Measurements from ENCODE around the gene DCAF8L2. TPM values are rescaled to one million over a fixed set of nuclear protein-coding genes. Genes with fewer than 3 reads are reported as not detected.
A peak's percentile ranks its signal among the peaks of the same experiment; 100 is the strongest.

Gene DCAF8L2
- total RNA-seq, 1 experiment from 2014 or later: not detected

DNA sequence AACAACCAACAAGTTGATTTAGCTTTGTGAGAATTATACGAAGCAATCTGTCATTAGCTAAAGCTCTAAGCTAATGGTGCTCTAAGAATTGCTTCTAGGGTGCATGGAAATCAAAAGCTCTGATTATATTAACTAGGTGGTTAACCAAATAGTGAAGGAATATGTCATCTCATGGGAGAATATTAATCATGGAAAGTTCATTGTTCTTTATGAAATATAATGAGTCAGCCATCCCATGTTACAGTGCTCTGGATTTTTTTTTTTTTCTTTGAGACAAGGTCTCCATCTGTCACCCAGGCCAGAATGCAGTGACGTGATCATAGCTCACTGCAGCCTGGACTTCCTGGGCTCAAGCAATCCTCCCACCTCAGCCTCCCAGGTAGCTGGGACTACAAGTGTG, 10.5 kb downstream of the DCAF8L2 start:
- BruUV-seq (replicated peaks): no TSS peak
- Histone ChIP-seq H3K9me3 (no peaks in the 10 kb centered on the region), H3K4me3 (ENCODE audit: low read depth, low read length) (no peak overlapping the region), H3K4me1 (peaks cover 13% of the 10 kb centered on the region; the same call in 1 of the 2 replicates), H3K36me3 (ENCODE audit: control insufficient read depth, insufficient read depth, low read length) (no peaks in the 10 kb centered on the region), H3K27me3 (replicated peaks; ENCODE audit: control insufficient read depth, insufficient read depth, low read length) (no peaks in the 10 kb centered on the region)
- ChIA-PET POLR2A (no interaction called here), CTCF (no interaction called here)
- H3K27ac Mint-ChIP-seq (ENCODE audit: unreplicated experiment): no peak overlapping the region
- H3K4me3 Mint-ChIP-seq (ENCODE audit: unreplicated experiment): no peak overlapping the region
- no peaks in the 10 kb centered on the region for H3K4me1 Mint-ChIP-seq (ENCODE audit: low read depth, unreplicated experiment)
- H3K36me3 Mint-ChIP-seq (ENCODE audit: insufficient read depth, unreplicated experiment): no peaks in the 10 kb centered on the region
- TF ChIP-seq, protein P1, sequence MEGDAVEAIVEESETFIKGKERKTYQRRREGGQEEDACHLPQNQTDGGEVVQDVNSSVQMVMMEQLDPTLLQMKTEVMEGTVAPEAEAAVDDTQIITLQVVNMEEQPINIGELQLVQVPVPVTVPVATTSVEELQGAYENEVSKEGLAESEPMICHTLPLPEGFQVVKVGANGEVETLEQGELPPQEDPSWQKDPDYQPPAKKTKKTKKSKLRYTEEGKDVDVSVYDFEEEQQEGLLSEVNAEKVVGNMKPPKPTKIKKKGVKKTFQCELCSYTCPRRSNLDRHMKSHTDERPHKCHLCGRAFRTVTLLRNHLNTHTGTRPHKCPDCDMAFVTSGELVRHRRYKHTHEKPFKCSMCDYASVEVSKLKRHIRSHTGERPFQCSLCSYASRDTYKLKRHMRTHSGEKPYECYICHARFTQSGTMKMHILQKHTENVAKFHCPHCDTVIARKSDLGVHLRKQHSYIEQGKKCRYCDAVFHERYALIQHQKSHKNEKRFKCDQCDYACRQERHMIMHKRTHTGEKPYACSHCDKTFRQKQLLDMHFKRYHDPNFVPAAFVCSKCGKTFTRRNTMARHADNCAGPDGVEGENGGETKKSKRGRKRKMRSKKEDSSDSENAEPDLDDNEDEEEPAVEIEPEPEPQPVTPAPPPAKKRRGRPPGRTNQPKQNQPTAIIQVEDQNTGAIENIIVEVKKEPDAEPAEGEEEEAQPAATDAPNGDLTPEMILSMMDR (IDR thresholded peaks at IDR 0.05; ENCODE audit: insufficient read depth in 1 of 2, low read depth in 1 of 2, low read length in 1 of 2, severe bottlenecking in 1 of 2, unreplicated experiment in 1 of 2): no peak
- no peaks in the 10 kb centered on the region for H3K27me3 Mint-ChIP-seq (ENCODE audit: insufficient read depth, unreplicated experiment)
- H3K9me3 Mint-ChIP-seq (ENCODE audit: unreplicated experiment): no peaks in the 10 kb centered on the region
- DNase-seq: no peak
- intact Hi-C loops (cut with micrococcal nuclease; ENCODE audit: unreplicated experiment): no loop called here

DNA sequence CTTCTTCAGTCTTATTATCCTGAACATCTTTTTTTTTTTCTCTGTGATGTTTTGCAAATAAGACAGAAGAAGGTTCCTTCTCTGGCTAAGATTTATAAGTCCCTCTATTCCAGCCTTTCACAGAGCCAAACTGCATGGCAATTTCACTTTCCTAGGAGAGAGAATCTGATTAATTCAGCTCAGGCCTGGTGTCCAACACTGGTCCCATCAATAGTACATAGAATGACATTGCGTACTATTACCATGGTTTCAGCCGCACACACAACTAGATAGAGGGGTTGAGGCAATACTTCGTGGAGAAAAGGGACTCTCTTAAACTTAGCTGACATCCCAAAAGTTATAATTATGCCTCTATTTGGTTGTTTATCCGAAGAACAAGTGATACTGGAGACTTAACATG, 18.5 kb downstream of the DCAF8L2 start:
- no peaks in the 10 kb centered on the region for H3K9me3 ChIP-seq
- Mint-ChIP-seq H3K4me3 (ENCODE audit: unreplicated experiment) (no peak overlapping the region), H3K9me3 (ENCODE audit: unreplicated experiment) (no peaks in the 10 kb centered on the region), H3K36me3 (ENCODE audit: insufficient read depth, unreplicated experiment) (no peaks in the 10 kb centered on the region), H3K27ac (ENCODE audit: unreplicated experiment) (no peak overlapping the region), H3K27me3 (ENCODE audit: insufficient read depth, unreplicated experiment) (no peaks in the 10 kb centered on the region), H3K4me1 (ENCODE audit: low read depth, unreplicated experiment) (no peaks in the 10 kb centered on the region)
- BruUV-seq (replicated peaks): no TSS peak
- DNase-seq: no peak
- no peaks in the 10 kb centered on the region for H3K36me3 ChIP-seq (ENCODE audit: control insufficient read depth, insufficient read depth, low read length)
- ChIA-PET POLR2A (no interaction called here), CTCF (no interaction called here)
- no peaks in the 10 kb centered on the region for H3K4me1 ChIP-seq
- TF ChIP-seq, protein P1 (IDR thresholded peaks at IDR 0.05; ENCODE audit: insufficient read depth in 1 of 2, low read depth in 1 of 2, low read length in 1 of 2, severe bottlenecking in 1 of 2, unreplicated experiment in 1 of 2): no peak
- intact Hi-C loops (cut with micrococcal nuclease; ENCODE audit: unreplicated experiment): no loop called here
- H3K27me3 ChIP-seq (replicated peaks; ENCODE audit: control insufficient read depth, insufficient read depth, low read length): no peaks in the 10 kb centered on the region
- H3K4me3 ChIP-seq (ENCODE audit: low read depth, low read length): no peak overlapping the region

DNA sequence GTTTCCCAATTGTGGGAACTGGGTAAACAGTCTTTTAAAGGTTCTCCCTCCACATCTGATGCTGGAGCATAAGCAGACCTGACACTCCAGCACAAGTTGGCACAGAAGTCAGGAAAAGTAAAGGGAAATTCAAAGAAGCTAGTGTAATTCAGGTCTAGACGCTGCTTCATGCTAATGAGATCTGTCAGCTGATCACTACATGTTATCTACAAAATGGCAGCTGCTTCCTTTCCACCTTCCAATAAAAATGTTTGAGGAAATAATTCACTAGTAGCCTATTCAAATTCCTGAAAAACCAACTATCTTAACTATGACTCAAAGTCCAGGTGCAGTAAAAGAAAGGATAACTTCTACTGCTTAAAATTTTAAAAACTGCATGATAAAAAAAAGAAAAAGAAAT, 29.3 kb downstream of the DCAF8L2 start:
- Mint-ChIP-seq H3K27ac (ENCODE audit: unreplicated experiment) (peak overlapping the region; percentile 45), H3K36me3 (ENCODE audit: insufficient read depth, unreplicated experiment) (no peaks in the 10 kb centered on the region), H3K4me1 (ENCODE audit: low read depth, unreplicated experiment) (peaks cover 7% of the 10 kb centered on the region), H3K9me3 (ENCODE audit: unreplicated experiment) (no peaks in the 10 kb centered on the region), H3K4me3 (ENCODE audit: unreplicated experiment) (peak overlapping the region; percentile 10), H3K27me3 (ENCODE audit: insufficient read depth, unreplicated experiment) (no peaks in the 10 kb centered on the region)
- ChIA-PET CTCF (interaction anchor here (1.0 to 1.9 kb wide), 5 partner anchors 18 to 65 kb away, joined by 3 to 18 read pairs (median 4); no protein-coding TSS in a partner anchor), POLR2A (no interaction called here)
- H3K4me1 ChIP-seq: peaks cover 6% of the 10 kb centered on the region; the same call in 1 of the 2 replicates
- H3K27me3 ChIP-seq (replicated peaks; ENCODE audit: control insufficient read depth, insufficient read depth, low read length): no peaks in the 10 kb centered on the region
- intact Hi-C loops (cut with micrococcal nuclease; ENCODE audit: unreplicated experiment): no loop called here
- DNase-seq: no peak
- no peaks in the 10 kb centered on the region for H3K36me3 ChIP-seq (ENCODE audit: control insufficient read depth, insufficient read depth, low read length)
- H3K9me3 ChIP-seq: no peaks in the 10 kb centered on the region
- no TSS peak for BruUV-seq (replicated peaks)
- TF ChIP-seq, protein P1 (IDR thresholded peaks at IDR 0.05; ENCODE audit: insufficient read depth in 1 of 2, low read depth in 1 of 2, low read length in 1 of 2, severe bottlenecking in 1 of 2, unreplicated experiment in 1 of 2): no peak
- no peak overlapping the region for H3K4me3 ChIP-seq (ENCODE audit: low read depth, low read length)

Data from Caco-2 (cell line).